ENCODE data around the gene TLR10. TPM values are rescaled to one million over a fixed set of nuclear protein-coding genes. Genes with fewer than 3 reads are reported as not detected.

TLR10 gene
- total and polyA plus RNA-seq, 2 experiments from 2014 or later, result 0.14 TPM; not detected in 1

DNA sequence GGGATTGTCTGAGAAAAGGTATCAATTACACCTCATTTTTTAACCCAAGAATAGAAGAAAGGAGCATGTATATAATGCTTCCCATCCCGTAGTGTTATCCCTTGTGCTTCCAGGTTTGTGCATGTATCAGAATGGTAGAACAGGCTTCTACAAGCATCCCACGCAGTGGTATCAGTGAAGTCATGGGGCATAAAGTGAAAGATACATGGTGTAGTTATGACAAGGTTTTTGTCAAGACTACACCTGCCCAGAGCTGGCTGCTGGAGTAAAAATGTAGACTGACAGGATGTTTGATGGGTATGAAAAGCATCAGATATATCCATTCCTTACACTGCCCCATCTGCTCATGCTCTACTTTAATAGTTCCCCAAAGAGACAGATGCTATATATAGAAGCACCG, 12.3 kb upstream of the TLR10 start:
- no peaks in the 10 kb centered on the region for H3K27me3 Mint-ChIP-seq (ENCODE audit: insufficient read depth, low read depth, poor library complexity)
- no peak overlapping the region for H3K27ac Mint-ChIP-seq
- Histone ChIP-seq H3K79me2 (replicated peaks; ENCODE audit: insufficient read depth) (no peaks in the 10 kb centered on the region), H3K4me2 (no peak overlapping the region), H3F3A (replicated peaks; ENCODE audit: low read depth) (no peaks in the 10 kb centered on the region), H3K27me3 (ENCODE audit: insufficient read depth) (no peaks in the 10 kb centered on the region), H3K36me3 (ENCODE audit: insufficient read depth) (no peaks in the 10 kb centered on the region), H4K20me1 (replicated peaks; ENCODE audit: insufficient read depth) (no peaks in the 10 kb centered on the region), H3K4me1 (ENCODE audit: insufficient read depth) (no peaks in the 10 kb centered on the region), H2AFZ (no peak overlapping the region), H3K9me2 (ENCODE audit: insufficient read depth) (peaks cover 9% of the 10 kb centered on the region), H3K27ac (ENCODE audit: low read depth) (no peak overlapping the region), H3K4me3 (no peak overlapping the region)
- no peak for DNase-seq (ENCODE audit: low spot score)
- no peaks in the 10 kb centered on the region; the same call in 2 of the 3 replicates for H3K9me3 Mint-ChIP-seq
- H3K36me3 Mint-ChIP-seq (ENCODE audit: low read depth), result no peaks in the 10 kb centered on the region
- ATAC-seq, result no peak
- H3K4me3 Mint-ChIP-seq, result no peak overlapping the region
- TF ChIP-seq ZNF331 (CRISPR knock-in tag; IDR thresholded peaks at IDR 0.05; ENCODE audit: low read depth), result no peak
- TF ChIP-seq ETS1 (IDR thresholded peaks at IDR 0.05), result no peak
- no peak for TF ChIP-seq POLR2AphosphoS5 (IDR thresholded peaks at IDR 0.05; ENCODE audit: low read depth)
- TF ChIP-seq EZH2phosphoT487 (IDR thresholded peaks at IDR 0.05; ENCODE audit: unreplicated experiment), result no peak
- no peak for TF ChIP-seq EZH2 (IDR thresholded peaks at IDR 0.05; ENCODE audit: low read depth, unreplicated experiment)
- no peak for TF ChIP-seq CREB1 (CRISPR knock-in tag; IDR thresholded peaks at IDR 0.05; ENCODE audit: low read depth)
- TF ChIP-seq, protein P1, sequence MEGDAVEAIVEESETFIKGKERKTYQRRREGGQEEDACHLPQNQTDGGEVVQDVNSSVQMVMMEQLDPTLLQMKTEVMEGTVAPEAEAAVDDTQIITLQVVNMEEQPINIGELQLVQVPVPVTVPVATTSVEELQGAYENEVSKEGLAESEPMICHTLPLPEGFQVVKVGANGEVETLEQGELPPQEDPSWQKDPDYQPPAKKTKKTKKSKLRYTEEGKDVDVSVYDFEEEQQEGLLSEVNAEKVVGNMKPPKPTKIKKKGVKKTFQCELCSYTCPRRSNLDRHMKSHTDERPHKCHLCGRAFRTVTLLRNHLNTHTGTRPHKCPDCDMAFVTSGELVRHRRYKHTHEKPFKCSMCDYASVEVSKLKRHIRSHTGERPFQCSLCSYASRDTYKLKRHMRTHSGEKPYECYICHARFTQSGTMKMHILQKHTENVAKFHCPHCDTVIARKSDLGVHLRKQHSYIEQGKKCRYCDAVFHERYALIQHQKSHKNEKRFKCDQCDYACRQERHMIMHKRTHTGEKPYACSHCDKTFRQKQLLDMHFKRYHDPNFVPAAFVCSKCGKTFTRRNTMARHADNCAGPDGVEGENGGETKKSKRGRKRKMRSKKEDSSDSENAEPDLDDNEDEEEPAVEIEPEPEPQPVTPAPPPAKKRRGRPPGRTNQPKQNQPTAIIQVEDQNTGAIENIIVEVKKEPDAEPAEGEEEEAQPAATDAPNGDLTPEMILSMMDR (conservative IDR thresholded peaks at IDR 0.05; ENCODE audit: low read depth in 2 of 2), result no peak
- H3K4me1 Mint-ChIP-seq, result no peaks in the 10 kb centered on the region

DNA sequence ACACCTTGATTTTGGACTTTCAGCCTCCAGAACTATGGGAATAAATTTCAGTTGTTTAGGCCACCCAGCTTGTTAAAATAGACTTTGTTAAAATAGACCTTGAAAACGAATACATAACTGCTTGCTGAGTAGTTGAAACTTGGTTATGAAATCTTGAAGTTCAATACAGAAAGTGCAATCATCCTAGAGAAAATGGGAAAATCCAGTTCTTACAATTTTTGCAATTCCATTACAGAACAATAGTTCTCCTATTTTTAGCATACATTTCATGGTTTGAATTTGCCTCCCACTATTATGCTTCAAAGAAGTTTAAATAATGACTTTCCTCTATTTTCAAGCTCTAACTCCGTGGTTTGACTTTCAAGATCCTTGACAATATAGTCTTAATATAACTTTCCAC, 11.3 kb upstream of the TLR10 start:
- Histone ChIP-seq H4K20me1 (replicated peaks; ENCODE audit: insufficient read depth) (no peaks in the 10 kb centered on the region), H3F3A (replicated peaks; ENCODE audit: low read depth) (no peaks in the 10 kb centered on the region), H3K9me2 (ENCODE audit: insufficient read depth) (peaks cover 7% of the 10 kb centered on the region), H3K27me3 (ENCODE audit: insufficient read depth) (no peaks in the 10 kb centered on the region), H3K27ac (ENCODE audit: low read depth) (no peak overlapping the region), H3K79me2 (replicated peaks; ENCODE audit: insufficient read depth) (no peaks in the 10 kb centered on the region), H2AFZ (no peak overlapping the region), H3K36me3 (ENCODE audit: insufficient read depth) (no peaks in the 10 kb centered on the region), H3K4me3 (no peak overlapping the region), H3K4me1 (ENCODE audit: insufficient read depth) (no peaks in the 10 kb centered on the region), H3K4me2 (no peak overlapping the region)
- H3K27me3 Mint-ChIP-seq (ENCODE audit: insufficient read depth, low read depth, poor library complexity), result no peaks in the 10 kb centered on the region
- no peaks in the 10 kb centered on the region; the same call in 1 of the 3 replicates for H3K9me3 Mint-ChIP-seq
- TF ChIP-seq ZNF331 (CRISPR knock-in tag; IDR thresholded peaks at IDR 0.05; ENCODE audit: low read depth), result no peak
- no peak for TF ChIP-seq NANOG (IDR thresholded peaks at IDR 0.05; ENCODE audit: borderline replicate concordance)
- TF ChIP-seq, protein P2, sequence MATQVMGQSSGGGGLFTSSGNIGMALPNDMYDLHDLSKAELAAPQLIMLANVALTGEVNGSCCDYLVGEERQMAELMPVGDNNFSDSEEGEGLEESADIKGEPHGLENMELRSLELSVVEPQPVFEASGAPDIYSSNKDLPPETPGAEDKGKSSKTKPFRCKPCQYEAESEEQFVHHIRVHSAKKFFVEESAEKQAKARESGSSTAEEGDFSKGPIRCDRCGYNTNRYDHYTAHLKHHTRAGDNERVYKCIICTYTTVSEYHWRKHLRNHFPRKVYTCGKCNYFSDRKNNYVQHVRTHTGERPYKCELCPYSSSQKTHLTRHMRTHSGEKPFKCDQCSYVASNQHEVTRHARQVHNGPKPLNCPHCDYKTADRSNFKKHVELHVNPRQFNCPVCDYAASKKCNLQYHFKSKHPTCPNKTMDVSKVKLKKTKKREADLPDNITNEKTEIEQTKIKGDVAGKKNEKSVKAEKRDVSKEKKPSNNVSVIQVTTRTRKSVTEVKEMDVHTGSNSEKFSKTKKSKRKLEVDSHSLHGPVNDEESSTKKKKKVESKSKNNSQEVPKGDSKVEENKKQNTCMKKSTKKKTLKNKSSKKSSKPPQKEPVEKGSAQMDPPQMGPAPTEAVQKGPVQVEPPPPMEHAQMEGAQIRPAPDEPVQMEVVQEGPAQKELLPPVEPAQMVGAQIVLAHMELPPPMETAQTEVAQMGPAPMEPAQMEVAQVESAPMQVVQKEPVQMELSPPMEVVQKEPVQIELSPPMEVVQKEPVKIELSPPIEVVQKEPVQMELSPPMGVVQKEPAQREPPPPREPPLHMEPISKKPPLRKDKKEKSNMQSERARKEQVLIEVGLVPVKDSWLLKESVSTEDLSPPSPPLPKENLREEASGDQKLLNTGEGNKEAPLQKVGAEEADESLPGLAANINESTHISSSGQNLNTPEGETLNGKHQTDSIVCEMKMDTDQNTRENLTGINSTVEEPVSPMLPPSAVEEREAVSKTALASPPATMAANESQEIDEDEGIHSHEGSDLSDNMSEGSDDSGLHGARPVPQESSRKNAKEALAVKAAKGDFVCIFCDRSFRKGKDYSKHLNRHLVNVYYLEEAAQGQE (IDR thresholded peaks at IDR 0.05; ENCODE audit: unreplicated experiment), result no peak
- TF ChIP-seq, protein P3, sequence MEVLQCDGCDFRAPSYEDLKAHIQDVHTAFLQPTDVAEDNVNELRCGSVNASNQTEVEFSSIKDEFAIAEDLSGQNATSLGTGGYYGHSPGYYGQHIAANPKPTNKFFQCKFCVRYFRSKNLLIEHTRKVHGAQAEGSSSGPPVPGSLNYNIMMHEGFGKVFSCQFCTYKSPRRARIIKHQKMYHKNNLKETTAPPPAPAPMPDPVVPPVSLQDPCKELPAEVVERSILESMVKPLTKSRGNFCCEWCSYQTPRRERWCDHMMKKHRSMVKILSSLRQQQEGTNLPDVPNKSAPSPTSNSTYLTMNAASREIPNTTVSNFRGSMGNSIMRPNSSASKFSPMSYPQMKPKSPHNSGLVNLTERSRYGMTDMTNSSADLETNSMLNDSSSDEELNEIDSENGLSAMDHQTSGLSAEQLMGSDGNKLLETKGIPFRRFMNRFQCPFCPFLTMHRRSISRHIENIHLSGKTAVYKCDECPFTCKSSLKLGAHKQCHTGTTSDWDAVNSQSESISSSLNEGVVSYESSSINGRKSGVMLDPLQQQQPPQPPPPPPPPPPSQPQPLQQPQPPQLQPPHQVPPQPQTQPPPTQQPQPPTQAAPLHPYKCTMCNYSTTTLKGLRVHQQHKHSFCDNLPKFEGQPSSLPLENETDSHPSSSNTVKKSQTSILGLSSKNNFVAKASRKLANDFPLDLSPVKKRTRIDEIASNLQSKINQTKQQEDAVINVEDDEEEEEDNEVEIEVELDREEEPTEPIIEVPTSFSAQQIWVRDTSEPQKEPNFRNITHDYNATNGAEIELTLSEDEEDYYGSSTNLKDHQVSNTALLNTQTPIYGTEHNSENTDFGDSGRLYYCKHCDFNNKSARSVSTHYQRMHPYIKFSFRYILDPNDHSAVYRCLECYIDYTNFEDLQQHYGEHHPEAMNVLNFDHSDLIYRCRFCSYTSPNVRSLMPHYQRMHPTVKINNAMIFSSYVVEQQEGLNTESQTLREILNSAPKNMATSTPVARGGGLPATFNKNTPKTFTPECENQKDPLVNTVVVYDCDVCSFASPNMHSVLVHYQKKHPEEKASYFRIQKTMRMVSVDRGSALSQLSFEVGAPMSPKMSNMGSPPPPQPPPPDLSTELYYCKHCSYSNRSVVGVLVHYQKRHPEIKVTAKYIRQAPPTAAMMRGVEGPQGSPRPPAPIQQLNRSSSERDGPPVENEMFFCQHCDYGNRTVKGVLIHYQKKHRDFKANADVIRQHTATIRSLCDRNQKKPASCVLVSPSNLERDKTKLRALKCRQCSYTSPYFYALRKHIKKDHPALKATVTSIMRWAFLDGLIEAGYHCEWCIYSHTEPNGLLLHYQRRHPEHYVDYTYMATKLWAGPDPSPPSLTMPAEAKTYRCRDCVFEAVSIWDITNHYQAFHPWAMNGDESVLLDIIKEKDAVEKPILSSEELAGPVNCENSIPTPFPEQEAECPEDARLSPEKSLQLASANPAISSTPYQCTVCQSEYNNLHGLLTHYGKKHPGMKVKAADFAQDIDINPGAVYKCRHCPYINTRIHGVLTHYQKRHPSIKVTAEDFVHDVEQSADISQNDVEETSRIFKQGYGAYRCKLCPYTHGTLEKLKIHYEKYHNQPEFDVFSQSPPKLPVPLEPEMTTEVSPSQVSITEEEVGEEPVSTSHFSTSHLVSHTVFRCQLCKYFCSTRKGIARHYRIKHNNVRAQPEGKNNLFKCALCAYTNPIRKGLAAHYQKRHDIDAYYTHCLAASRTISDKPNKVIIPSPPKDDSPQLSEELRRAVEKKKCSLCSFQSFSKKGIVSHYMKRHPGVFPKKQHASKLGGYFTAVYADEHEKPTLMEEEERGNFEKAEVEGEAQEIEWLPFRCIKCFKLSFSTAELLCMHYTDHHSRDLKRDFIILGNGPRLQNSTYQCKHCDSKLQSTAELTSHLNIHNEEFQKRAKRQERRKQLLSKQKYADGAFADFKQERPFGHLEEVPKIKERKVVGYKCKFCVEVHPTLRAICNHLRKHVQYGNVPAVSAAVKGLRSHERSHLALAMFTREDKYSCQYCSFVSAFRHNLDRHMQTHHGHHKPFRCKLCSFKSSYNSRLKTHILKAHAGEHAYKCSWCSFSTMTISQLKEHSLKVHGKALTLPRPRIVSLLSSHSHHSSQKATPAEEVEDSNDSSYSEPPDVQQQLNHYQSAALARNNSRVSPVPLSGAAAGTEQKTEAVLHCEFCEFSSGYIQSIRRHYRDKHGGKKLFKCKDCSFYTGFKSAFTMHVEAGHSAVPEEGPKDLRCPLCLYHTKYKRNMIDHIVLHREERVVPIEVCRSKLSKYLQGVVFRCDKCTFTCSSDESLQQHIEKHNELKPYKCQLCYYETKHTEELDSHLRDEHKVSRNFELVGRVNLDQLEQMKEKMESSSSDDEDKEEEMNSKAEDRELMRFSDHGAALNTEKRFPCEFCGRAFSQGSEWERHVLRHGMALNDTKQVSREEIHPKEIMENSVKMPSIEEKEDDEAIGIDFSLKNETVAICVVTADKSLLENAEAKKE (CRISPR knock-in tag; IDR thresholded peaks at IDR 0.05), result no peak
- ATAC-seq, result no peak
- no peak for DNase-seq (ENCODE audit: low spot score)
- H3K27ac Mint-ChIP-seq, result no peak overlapping the region
- no peaks in the 10 kb centered on the region for H3K4me1 Mint-ChIP-seq
- H3K36me3 Mint-ChIP-seq (ENCODE audit: low read depth), result no peaks in the 10 kb centered on the region
- H3K4me3 Mint-ChIP-seq, result no peak overlapping the region
